Measurements from ENCODE around the gene WWTR1. TPM values are rescaled to one million over a fixed set of nuclear protein-coding genes. Genes with fewer than 3 reads are reported as not detected.

WWTR1 gene
- total RNA-seq, 1 donor from 2014 or later: 15.0 TPM

GRCh38 chr3:149572796-149573414, 84.9 kb downstream of the WWTR1 start:
- H3K27me3 Mint-ChIP-seq: no peaks in the 10 kb centered on the region
- H3K27ac Mint-ChIP-seq: no peak overlapping the region

GRCh38 chr3:149571381-149571780, 86.4 kb downstream of the WWTR1 start:
- H3K36me3 Mint-ChIP-seq (ENCODE audit: insufficient read depth): peaks cover 4% of the 10 kb centered on the region
- DNase-seq (ENCODE audit: low spot score, unreplicated experiment): no peak
- no peaks in the 10 kb centered on the region for H3K27me3 Mint-ChIP-seq
- H3K4me1 Mint-ChIP-seq (ENCODE audit: low read depth): peaks cover 3% of the 10 kb centered on the region
- no peak for TF ChIP-seq CTCF (IDR thresholded peaks at IDR 0.05; ENCODE audit: unreplicated experiment)
- no peaks in the 10 kb centered on the region for H3K9me3 Mint-ChIP-seq (ENCODE audit: low read depth)
- no peak overlapping the region for H3K27ac Mint-ChIP-seq
- no peak overlapping the region for H3K4me3 Mint-ChIP-seq (ENCODE audit: low read depth)

More at GRCh38 chr3:149572796-149573414, 84.9 kb downstream of the WWTR1 start:
- Mint-ChIP-seq H3K36me3 (ENCODE audit: insufficient read depth) (peaks cover 4% of the 10 kb centered on the region), H3K4me1 (ENCODE audit: low read depth) (peaks cover 6% of the 10 kb centered on the region), H3K4me3 (ENCODE audit: low read depth) (no peak overlapping the region), H3K9me3 (ENCODE audit: low read depth) (no peaks in the 10 kb centered on the region)
- no peak for DNase-seq (ENCODE audit: low spot score, unreplicated experiment)
- no peak for TF ChIP-seq CTCF (IDR thresholded peaks at IDR 0.05; ENCODE audit: unreplicated experiment)

GRCh38 chr3:149570016-149570415, 87.8 kb downstream of the WWTR1 start:
- H3K36me3 Mint-ChIP-seq (ENCODE audit: insufficient read depth): peaks cover 4% of the 10 kb centered on the region
- no peak for TF ChIP-seq CTCF (IDR thresholded peaks at IDR 0.05; ENCODE audit: unreplicated experiment)
- H3K4me3 Mint-ChIP-seq (ENCODE audit: low read depth): no peak overlapping the region
- no peak for DNase-seq (ENCODE audit: low spot score, unreplicated experiment)
- no peaks in the 10 kb centered on the region for H3K27me3 Mint-ChIP-seq
- no peaks in the 10 kb centered on the region for H3K4me1 Mint-ChIP-seq (ENCODE audit: low read depth)
- no peak overlapping the region for H3K27ac Mint-ChIP-seq
- H3K9me3 Mint-ChIP-seq (ENCODE audit: low read depth): no peaks in the 10 kb centered on the region

GRCh38 chr3:149567381-149567780, 90.4 kb downstream of the WWTR1 start:
- peaks cover 4% of the 10 kb centered on the region for H3K36me3 Mint-ChIP-seq (ENCODE audit: insufficient read depth)
- H3K9me3 Mint-ChIP-seq (ENCODE audit: low read depth): no peaks in the 10 kb centered on the region
- no peak for DNase-seq (ENCODE audit: low spot score, unreplicated experiment)
- H3K27ac Mint-ChIP-seq: no peak overlapping the region
- no peak for TF ChIP-seq CTCF (IDR thresholded peaks at IDR 0.05; ENCODE audit: unreplicated experiment)
- H3K27me3 Mint-ChIP-seq: no peaks in the 10 kb centered on the region
- H3K4me1 Mint-ChIP-seq (ENCODE audit: low read depth): no peaks in the 10 kb centered on the region
- H3K4me3 Mint-ChIP-seq (ENCODE audit: low read depth): no peak overlapping the region

GRCh38 chr3:149566292-149566975, 91.4 kb downstream of the WWTR1 start:
- DNase-seq (ENCODE audit: low spot score, unreplicated experiment): no peak
- H3K9me3 Mint-ChIP-seq (ENCODE audit: low read depth): no peaks in the 10 kb centered on the region
- H3K27me3 Mint-ChIP-seq: no peaks in the 10 kb centered on the region
- H3K4me1 Mint-ChIP-seq (ENCODE audit: low read depth): no peaks in the 10 kb centered on the region
- no peak for TF ChIP-seq CTCF (IDR thresholded peaks at IDR 0.05; ENCODE audit: unreplicated experiment)
- H3K36me3 Mint-ChIP-seq (ENCODE audit: insufficient read depth): peaks cover 2% of the 10 kb centered on the region
- H3K4me3 Mint-ChIP-seq (ENCODE audit: low read depth): no peak overlapping the region
- H3K27ac Mint-ChIP-seq: no peak overlapping the region

All from progenitor cell of endocrine pancreas (in vitro differentiated cells).